Activated T-helper 1 cell treated with anti-CD3 and anti-CD28 coated beads, Interleukin-12 subunit alpha, Interleukin-12 subunit beta, Interleukin-2, Interleukin-4 antibody, amounts not matched to agents 30 ng/mL and 10 ng/mL and 1 ng/mL, durations not matched to agents 14 hours and 24 hours and 36 hours (primary cell): Measurements from ENCODE around the gene MICAL2. TPM values are rescaled to one million over a fixed set of nuclear protein-coding genes. Genes with fewer than 3 reads are reported as not detected.

ENCODE experiments used
- DNase-seq: peaks from one replicate; pipeline ENCODE4 v3.0.0; 2021; ENCODE audit warnings: low spot score
- H3K27ac Mint-ChIP-seq: one replicate; pipeline ENCODE4 v1.8.0; 2021; ENCODE audit warnings: mild to moderate bottlenecking, mixed read lengths
- H3K27me3 Mint-ChIP-seq: one replicate; pipeline ENCODE4 v1.8.0; 2022; ENCODE audit warnings: mild to moderate bottlenecking, moderate library complexity, mixed read lengths; ENCODE audit not compliant: insufficient read depth
- H3K36me3 Mint-ChIP-seq: one replicate; pipeline ENCODE4 v1.8.0; 2021; ENCODE audit warnings: low read depth, mixed read lengths
- H3K4me1 Mint-ChIP-seq: one replicate; pipeline ENCODE4 v1.8.0; 2021; ENCODE audit warnings: low read depth, mixed read lengths
- H3K4me3 Mint-ChIP-seq: one replicate; pipeline ENCODE4 v1.8.0; 2021; ENCODE audit warnings: mild to moderate bottlenecking, moderate library complexity, mixed read lengths
- H3K9me3 Mint-ChIP-seq: one replicate; pipeline ENCODE4 v1.8.0; 2021; ENCODE audit warnings: mixed read lengths
- intact Hi-C: fragments of 100-400 bp; cut with micrococcal nuclease; formaldehyde crosslinking; loops from one replicate; pipeline ENCODE4 v1.15.1; 2024
- total RNA-seq: library from RNA; stranded (reverse); gene quantifications from 2 replicates; pipeline ENCODE4 v1.2.3, GENCODE V29; 2022

MICAL2 gene
- total RNA-seq, 1 donor from 2014 or later, result 595 TPM

- DNase-seq, result no peak
- peaks cover 91% of the 10 kb centered on the region for H3K4me1 Mint-ChIP-seq
- no peaks in the 10 kb centered on the region for H3K27me3 Mint-ChIP-seq
- peaks cover 48% of the 10 kb centered on the region for H3K36me3 Mint-ChIP-seq
- intact Hi-C loops, result loop anchor here (5.0 kb wide), 1 partner anchor 127 kb away; no protein-coding TSS in a partner anchor
- peak overlapping the region; percentile 46 for H3K4me3 Mint-ChIP-seq
- peak overlapping the region; percentile 90 for H3K27ac Mint-ChIP-seq
- H3K9me3 Mint-ChIP-seq, result no peaks in the 10 kb centered on the region
These were observed 44.7 kb downstream of the MICAL2 start for GRCh38 chr11:12154871-12155668.

DNA sequence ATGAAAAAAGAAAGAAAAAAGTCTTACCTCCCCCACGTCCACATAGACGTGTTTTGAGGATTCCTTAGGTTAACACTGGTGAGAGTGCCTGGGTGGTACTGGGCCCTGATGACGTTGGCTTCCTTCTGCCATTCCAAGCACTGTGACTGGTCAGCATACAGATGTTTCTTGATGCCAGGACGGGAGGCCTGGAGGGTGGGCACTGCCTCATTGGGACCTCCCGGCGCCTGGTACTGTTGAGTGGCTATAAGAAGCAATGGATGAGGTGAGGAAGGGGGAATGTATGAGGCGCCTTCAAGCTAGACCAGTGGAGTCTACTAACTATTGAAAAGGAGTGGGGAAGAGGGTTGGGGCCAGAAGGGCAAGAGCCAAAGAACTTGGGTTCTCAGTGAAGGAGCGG is 45.3 kb downstream of the MICAL2 start:
- Mint-ChIP-seq H3K36me3 (peaks cover 54% of the 10 kb centered on the region), H3K27me3 (no peaks in the 10 kb centered on the region), H3K4me1 (peaks cover 91% of the 10 kb centered on the region), H3K4me3 (peak overlapping the region; percentile 19), H3K9me3 (no peaks in the 10 kb centered on the region), H3K27ac (peak overlapping the region; percentile 90)
- intact Hi-C loops, result no loop called here
- DNase-seq, result no peak

DNA sequence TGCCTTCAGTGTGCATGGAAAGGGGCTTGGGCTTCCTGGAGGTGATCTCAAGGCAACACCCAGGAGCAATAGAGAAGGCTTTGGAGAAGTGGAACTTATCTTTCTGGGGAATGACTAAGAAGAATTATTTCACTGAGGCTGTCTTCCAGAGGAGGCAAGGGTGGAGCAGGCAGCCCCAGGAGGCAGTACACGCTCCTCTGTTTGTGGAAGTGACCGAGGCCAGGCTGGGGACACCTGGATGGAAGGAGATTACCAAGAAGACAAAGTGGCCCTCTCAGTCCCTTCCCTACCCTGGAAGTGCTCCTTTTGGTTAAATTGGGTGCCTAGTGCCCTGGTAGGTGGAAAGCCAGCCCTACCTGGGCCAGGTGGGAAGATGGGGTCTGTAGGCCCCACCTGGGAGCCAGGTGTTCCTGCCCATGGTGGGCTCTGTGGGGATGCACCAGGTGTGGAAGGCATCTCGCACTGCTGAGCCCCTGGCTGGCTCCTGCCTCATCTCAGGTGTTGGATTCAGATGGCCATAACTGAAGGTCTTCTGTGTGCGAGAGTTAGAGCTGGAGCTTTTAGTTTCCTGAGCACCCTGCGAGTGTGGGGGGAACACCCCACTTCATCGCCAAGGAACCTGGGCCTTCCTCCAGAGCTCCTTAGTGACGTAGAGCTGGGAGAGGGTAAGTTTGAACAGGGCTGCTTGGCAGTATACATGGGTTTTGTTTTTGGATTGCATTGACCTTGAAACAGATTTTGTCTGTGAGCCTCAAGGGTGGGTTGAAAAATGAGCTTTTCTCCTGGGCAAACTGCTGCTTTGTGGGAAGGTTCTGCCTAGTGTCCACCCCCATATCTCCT is 46.1 kb downstream of the MICAL2 start:
- Mint-ChIP-seq H3K4me1 (peaks cover 90% of the 10 kb centered on the region), H3K9me3 (no peaks in the 10 kb centered on the region), H3K36me3 (peaks cover 55% of the 10 kb centered on the region), H3K27me3 (no peaks in the 10 kb centered on the region), H3K27ac (peak overlapping the region; percentile 90), H3K4me3 (peak overlapping the region; percentile 48)
- no peak for DNase-seq
- intact Hi-C loops, result loop anchor here (1.0 kb wide), 3 partner anchors 7 to 51 kb away; no protein-coding TSS in a partner anchor

DNA sequence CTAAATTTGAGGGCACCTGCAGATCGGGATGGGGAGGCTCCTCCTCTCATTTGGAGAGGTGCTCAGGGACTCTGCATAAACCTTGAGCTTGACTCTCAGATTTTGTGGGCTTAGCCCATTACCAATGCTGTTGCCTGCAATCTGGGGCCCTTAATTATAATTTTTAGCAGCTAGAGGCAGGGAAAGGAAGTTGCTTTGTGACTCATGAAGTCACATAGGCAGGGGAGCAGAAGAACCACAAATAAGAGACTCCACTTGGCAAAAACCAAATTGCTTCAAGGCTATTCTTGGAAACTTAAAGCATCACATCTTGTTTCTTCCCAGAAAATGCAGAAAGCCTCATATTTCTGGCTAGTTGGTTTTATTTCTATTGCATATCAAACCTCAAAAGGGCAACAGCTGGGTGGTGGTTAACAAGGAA is 46.9 kb downstream of the MICAL2 start:
- H3K4me3 Mint-ChIP-seq, result peak overlapping the region; percentile 48
- peak overlapping the region; percentile 90 for H3K27ac Mint-ChIP-seq
- H3K9me3 Mint-ChIP-seq, result no peaks in the 10 kb centered on the region
- peaks cover 57% of the 10 kb centered on the region for H3K36me3 Mint-ChIP-seq
- H3K27me3 Mint-ChIP-seq, result no peaks in the 10 kb centered on the region
- peaks cover 88% of the 10 kb centered on the region for H3K4me1 Mint-ChIP-seq
- intact Hi-C loops, result loop anchor here (1.0 kb wide), 3 partner anchors 8 to 50 kb away; no protein-coding TSS in a partner anchor
- DNase-seq, result no peak

GRCh38 chr11:12158909-12159308 is 48.5 kb downstream of the MICAL2 start:
- Mint-ChIP-seq H3K4me3 (peak overlapping the region; percentile 60), H3K36me3 (peaks cover 62% of the 10 kb centered on the region), H3K4me1 (peaks cover 95% of the 10 kb centered on the region), H3K27ac (peak overlapping the region; percentile 90), H3K27me3 (no peaks in the 10 kb centered on the region), H3K9me3 (no peaks in the 10 kb centered on the region)
- intact Hi-C loops, result loop anchor here (1.0 kb wide), 1 partner anchor 8 kb away; no protein-coding TSS in a partner anchor
- no peak for DNase-seq

DNA sequence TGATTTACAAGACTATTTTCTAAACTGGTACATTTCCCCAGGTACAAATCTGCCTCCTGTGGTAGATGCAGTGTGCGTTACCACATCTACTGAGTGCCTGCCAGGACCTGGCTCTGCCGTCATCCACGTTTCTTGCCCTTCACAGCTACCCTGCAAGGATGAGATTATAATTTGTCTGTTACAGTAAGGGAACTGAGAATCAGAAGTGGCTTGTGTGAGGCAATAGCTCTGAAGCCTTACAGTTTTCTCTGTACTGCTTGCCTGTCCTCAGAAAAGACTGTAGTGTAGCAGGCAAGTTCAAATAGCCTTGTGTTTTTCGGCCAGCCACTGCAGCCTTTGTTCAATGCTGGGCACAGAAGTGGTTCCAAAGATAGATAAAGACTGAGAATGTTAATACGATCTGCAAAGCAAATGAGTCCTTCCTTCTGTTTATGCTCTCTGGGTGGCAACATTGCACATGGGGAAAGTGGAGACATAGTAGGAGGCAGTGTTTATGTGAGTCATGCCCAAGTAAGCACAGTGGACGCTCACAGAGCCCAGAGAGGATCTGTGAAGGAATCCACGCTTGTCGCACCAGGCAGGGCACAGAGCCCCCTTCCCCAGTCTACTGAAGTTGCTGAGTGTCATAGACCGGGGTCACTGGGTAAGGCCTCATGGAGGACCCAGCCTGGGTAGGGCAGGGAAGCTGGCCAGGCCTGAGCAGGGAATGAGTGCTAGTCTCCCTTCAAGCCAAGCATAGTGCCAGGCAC is 49.1 kb downstream of the MICAL2 start:
- no peak overlapping the region for H3K4me3 Mint-ChIP-seq
- no peak for DNase-seq
- H3K9me3 Mint-ChIP-seq, result no peaks in the 10 kb centered on the region
- H3K27me3 Mint-ChIP-seq, result no peaks in the 10 kb centered on the region
- H3K4me1 Mint-ChIP-seq, result peaks cover 95% of the 10 kb centered on the region
- intact Hi-C loops, result loop anchor here (1.0 kb wide), 1 partner anchor 8 kb away; no protein-coding TSS in a partner anchor
- peaks cover 62% of the 10 kb centered on the region for H3K36me3 Mint-ChIP-seq
- H3K27ac Mint-ChIP-seq, result peak overlapping the region; percentile 88

DNA sequence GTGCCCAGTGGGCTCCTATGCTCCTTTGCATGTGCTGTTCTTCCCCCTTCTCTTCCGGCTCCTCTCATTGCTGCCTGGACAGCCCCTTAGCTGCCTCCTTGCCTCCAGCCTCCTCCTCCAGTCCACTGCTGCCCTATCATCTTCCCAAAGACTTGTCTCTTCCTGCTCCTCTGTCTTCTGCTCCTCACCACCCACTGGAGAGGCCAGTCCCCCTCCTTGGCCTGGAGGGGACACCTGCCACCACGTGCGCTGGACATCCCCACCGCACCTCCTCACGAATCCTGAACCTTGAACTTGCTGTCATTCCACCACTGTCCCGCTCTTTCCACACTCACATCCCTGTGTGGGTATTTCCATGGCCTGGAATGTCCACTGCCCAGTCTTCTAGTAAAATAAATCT is 49.8 kb downstream of the MICAL2 start:
- intact Hi-C loops, result no loop called here
- peak overlapping the region; percentile 88 for H3K27ac Mint-ChIP-seq
- no peaks in the 10 kb centered on the region for H3K9me3 Mint-ChIP-seq
- H3K4me3 Mint-ChIP-seq, result no peak overlapping the region
- H3K4me1 Mint-ChIP-seq, result peaks cover 90% of the 10 kb centered on the region
- DNase-seq, result no peak
- H3K27me3 Mint-ChIP-seq, result no peaks in the 10 kb centered on the region
- H3K36me3 Mint-ChIP-seq, result peaks cover 60% of the 10 kb centered on the region

DNA sequence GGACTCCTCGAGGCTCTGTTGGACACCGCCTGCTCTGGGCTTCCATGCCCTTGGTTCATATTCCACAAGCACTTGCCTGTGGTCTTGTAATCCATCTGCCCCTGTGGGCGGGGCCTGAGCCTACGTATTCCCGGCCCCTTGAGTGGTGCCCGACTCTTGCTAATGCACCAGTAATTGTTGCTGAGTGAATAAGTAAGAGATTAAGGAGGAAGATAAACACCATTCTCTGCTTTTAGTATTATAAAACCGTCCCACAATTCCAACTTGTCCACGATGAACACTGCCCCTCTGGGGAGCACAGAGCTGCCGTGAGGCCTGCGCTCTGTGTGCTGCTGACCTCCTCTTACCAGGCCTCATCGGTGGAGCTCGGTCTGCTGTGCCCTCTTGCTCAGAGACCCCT is 50.3 kb downstream of the MICAL2 start:
- H3K27me3 Mint-ChIP-seq, result no peaks in the 10 kb centered on the region
- DNase-seq, result no peak
- H3K36me3 Mint-ChIP-seq, result peaks cover 55% of the 10 kb centered on the region
- peaks cover 90% of the 10 kb centered on the region for H3K4me1 Mint-ChIP-seq
- H3K4me3 Mint-ChIP-seq, result no peak overlapping the region
- no peaks in the 10 kb centered on the region for H3K9me3 Mint-ChIP-seq
- H3K27ac Mint-ChIP-seq, result peak overlapping the region; percentile 88
- intact Hi-C loops, result no loop called here

GRCh38 chr11:12161137-12161536 is 50.7 kb downstream of the MICAL2 start:
- Mint-ChIP-seq H3K4me1 (peaks cover 88% of the 10 kb centered on the region), H3K27ac (peak overlapping the region; percentile 88), H3K36me3 (peaks cover 51% of the 10 kb centered on the region)

GRCh38 chr11:12161603-12162350 is 51.4 kb downstream of the MICAL2 start:
- peaks cover 53% of the 10 kb centered on the region for H3K36me3 Mint-ChIP-seq
- intact Hi-C loops, result no loop called here
- H3K9me3 Mint-ChIP-seq, result no peaks in the 10 kb centered on the region
- no peak for DNase-seq
- no peaks in the 10 kb centered on the region for H3K27me3 Mint-ChIP-seq
- H3K27ac Mint-ChIP-seq, result no peak overlapping the region
- no peak overlapping the region for H3K4me3 Mint-ChIP-seq
- H3K4me1 Mint-ChIP-seq, result peaks cover 88% of the 10 kb centered on the region

More at GRCh38 chr11:12161137-12161536, 50.7 kb downstream of the MICAL2 start:
- H3K4me3 Mint-ChIP-seq, result no peak overlapping the region
- DNase-seq, result no peak
- H3K9me3 Mint-ChIP-seq, result no peaks in the 10 kb centered on the region
- no peaks in the 10 kb centered on the region for H3K27me3 Mint-ChIP-seq
- intact Hi-C loops, result no loop called here

DNA sequence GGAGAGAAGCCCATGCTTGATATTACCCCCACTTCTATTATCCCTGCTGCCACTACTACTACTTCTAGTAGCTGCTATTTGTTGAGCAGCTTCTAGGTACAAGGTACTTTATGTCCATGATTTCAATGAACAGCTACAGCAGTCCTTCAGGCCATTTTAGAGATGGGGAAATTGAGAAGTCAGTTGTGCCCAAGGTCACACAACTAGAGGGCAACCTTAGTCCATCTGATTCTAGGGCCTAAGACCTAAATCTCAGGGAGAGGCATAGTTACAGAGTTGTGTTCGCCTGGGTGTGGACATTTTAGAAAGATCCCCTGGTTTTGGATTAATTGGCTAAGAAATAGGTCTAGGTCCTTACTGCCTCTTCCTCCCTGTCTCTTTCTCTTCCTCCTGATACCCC is 52.3 kb downstream of the MICAL2 start:
- H3K4me1 Mint-ChIP-seq, result peaks cover 88% of the 10 kb centered on the region
- peaks cover 58% of the 10 kb centered on the region for H3K36me3 Mint-ChIP-seq
- H3K4me3 Mint-ChIP-seq, result no peak overlapping the region
- peak overlapping the region; percentile 83 for H3K27ac Mint-ChIP-seq
- no peaks in the 10 kb centered on the region for H3K27me3 Mint-ChIP-seq
- intact Hi-C loops, result no loop called here
- H3K9me3 Mint-ChIP-seq, result no peaks in the 10 kb centered on the region
- no peak for DNase-seq
